C1 segment of cervical spinal cord (tissue), 14 donors: ENCODE results near the gene MAF.

Experiments
- DNase-seq, 14 donors: peaks; one replicate each; lab custom pipeline; 2025; lab: John Stamatoyannopoulos, UW

Gene MAF

DNA sequence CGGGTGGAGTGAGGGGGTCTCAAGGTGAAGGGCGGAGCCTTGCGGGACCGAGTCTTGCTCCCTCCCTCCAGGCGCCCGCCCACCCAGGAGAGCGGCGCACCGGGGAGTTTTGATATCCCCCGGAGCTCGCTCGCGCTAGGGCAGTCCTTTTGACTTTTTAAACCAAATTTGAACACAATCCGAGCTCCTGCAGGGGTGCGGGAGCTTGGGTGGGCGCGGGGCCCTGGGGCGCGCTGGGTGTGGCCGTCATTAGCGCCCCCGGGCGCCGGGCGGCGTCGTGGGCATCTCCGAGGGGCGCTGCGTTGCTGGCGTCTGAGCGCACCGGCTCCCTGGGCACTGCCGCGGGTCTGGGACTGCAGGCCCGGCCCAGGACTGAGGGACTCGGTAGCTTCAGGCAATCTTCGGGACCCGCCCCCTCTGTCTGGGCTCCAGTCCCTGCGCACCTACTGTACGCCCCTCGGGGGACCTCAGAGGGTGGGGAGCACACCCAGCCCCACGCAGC is 10.9 kb downstream of the MAF start:
- peak in 2 of 14 donors; percentile 19 to 50 for DNase-seq

DNA sequence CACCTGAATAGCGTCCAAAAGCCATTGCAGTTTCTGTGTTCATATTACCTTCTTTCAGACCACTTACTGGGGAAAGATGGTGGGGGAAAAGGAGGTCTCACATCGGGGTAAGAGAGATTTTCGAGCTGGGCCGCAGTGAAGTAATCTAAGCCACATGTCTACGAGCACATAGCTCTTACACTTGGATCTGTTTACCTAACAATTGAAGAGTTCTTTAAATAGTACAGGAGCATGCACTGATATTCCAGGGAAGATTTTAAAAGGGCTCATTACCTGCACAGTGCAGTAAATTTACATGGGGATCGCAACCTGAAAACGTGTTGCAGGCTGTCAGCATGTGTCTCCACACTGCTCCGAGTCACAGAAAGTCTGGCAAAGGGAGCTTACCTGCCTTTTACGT is 12.6 kb downstream of the MAF start:
- no peak for DNase-seq

DNA sequence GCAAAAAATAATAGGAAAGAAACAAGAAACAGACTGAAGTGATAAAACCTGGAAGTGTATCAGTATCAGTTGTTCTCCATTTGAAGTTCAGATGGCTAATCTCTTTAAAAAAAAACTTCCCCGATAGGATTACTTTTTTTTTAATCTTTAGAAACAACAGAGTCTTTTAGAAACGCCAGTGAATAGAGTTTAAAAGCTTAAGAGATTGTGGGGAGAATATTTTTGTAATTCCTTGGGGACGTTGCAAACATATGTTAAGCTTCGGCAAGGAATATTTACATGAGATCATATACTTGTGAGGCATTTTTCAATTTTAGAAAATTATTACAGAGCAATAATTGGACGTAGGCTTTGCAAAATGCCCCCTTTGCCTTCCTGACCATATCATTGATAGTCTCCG is 13.2 kb downstream of the MAF start:
- no peak for DNase-seq

DNA sequence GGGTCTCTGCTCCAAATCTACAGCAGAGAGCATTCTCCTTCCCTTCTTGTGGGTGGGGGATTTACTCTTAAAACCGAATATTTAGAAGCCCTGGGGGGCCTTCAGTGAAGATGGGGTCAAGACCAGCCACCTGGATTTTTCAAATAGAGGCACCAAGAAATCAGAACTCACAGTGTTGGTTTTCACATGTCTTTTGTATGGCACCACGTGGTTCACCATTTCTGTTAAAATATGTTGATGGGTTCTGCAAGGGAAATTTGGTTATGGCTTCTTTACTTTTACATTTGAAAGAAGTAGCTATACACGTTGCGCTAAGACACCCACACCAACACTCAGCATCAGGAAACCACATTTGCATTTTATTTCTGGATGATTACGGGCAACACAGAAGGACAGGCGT is 17.7 kb downstream of the MAF start:
- no peak for DNase-seq

DNA sequence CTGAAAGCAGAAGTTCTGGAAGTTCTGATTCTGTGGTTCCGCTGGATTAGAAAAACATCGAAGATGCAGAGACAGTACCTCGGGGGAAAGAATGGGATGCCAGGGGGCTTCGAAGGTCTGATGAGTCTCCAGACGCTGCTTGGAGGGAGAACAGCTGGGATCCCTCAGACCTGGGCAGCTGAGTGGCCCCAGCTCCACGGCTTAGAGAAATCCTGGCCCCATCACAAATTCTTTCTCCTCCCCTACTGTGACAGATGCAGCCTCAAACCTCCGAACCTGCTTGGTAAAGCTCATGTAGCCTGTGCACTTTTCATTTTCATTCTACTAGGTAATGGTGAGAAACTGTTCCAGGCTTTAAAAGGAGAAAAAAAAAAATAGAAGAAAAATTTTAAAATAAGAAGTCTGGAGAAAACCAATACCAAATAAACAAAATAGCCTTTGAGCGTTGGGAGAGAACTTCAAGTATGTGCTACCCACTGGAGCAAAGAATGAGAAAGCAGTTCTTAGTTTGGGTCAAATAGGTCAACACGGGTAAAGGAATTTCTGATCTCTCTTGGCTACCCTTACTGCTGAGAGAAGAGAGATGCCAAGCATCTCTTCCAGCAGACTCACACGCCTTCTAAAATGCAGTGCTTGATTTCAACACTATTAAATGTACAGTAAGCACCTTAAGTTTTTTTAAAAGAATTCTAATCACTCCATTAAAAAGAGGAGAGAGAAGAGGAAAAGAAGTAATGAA is 19.9 kb downstream of the MAF start:
- no peak for DNase-seq

DNA sequence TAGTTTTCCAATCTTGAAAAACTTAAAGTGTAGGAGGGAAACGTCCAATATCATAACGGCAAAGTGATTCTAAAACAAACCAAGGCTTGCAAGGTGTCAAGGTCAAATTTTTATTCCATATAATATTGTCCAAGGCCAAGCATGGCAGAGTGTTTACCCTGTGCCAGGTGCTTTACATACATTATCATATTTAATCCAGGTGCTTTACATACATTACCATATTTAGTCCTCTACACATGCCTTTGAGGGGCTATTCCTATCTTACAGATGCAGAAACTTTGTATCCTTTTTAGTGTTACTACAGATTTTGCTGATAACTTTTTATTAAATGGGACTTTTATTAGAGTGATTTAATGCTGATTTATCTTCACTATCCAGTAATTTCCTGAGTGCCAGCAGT is 23.9 kb downstream of the MAF start:
- no peak for DNase-seq

DNA sequence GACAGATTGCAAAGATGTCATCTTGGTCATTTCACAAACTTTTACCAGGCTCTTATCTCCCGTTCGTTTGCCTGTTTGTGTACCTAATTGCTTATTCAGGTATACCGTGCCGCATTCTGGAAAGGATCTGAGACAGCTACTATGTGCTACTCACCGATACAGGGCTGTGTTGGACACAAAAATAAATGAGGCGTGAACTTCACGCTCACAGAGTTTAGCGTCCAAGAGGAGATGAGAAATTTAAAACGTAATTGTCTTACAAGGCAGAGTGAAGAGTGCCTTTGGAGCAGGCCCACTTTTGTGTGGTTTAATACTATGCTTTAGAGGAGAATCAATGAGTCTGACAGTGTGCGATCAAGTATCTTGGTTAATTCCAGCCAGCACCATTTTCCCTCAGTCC is 26.7 kb downstream of the MAF start:
- no peak for DNase-seq

DNA sequence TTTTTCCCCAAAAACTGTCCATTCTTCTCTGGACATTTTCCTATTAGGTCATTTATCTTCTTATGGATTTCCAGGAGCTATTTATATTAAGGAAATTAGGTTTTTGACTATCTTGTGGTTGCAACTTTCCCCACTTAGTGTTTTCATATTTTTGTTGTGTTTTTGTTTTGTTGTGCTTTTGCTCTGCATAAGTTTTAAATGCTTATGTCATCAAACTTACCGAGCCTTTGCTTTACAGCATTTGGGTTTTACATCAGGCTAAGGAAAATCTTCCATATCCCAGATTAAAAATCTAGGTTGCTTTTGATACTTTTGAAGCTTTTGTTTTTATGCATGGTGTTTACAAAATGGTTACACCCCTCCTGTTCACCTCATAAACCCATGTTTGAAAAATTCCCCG is 27.5 kb downstream of the MAF start:
- DNase-seq: no peak

DNA sequence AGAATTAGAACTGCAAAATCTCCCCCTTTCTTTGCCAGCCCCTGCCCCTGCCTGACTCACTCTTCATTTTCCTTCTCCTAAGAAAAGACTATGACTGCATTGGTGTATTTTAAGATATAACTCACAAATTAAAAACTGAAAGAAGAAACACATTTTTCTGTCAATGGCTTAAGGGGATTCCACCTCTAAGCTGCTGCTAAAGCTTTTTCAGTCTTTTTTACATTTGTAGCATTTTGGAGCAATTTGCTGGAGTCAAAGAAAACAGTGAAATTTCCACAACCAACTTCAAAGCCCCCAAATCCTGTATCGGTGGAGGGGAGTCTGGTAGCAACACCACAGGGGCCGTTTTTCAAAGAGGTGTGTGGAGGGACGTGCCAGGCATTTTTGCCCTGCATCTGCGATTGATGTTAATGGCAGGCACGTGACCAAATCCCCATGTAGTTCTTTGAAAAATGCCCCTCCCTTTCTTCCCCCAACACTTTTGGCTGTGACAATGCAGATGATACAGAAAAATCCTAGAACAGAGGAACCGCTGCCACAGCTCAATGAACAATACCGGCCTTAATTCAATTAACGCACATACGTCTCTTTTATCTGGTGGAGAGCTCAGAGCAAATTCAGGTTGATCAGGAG is 28.5 kb downstream of the MAF start:
- no peak for DNase-seq

DNA sequence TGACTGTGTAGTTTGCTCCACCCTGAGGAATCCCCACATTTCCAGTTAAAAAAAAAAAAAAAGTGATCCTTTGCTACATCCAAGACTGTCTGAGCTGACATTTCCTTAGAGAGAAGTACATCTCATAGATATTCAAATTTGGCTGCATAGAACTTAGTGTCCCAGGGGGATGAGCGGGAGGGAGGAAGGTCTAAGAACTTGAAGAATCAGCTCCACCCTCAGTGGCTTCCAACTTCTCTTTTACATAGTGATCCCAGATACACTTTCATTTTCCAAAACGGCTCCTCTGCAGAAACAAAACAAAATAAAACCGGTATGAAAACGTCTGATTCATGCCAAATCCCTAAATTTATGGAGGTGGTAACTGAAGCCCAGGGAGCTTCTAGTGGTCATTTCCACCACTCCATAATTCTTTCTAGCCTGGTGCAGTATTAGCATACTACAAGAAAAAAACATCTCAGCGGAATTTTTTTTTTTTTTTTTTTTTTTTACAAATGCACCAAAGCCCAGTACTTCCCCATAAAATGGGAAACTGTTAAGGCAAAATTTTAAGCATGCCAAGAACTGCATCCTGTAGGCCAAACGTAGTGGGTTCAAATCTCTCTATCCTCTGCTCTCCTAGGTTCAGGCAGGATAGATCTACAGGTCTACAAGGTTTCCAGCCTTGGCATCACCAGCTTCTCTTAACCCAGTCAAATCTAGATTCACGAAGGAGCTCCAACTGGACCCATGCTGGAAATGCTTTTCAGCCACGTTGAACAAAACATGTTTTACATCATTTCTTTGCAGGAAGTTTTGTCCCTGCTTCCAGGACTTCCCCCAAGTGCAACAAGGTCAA is 29.3 kb downstream of the MAF start:
- no peak for DNase-seq

DNA sequence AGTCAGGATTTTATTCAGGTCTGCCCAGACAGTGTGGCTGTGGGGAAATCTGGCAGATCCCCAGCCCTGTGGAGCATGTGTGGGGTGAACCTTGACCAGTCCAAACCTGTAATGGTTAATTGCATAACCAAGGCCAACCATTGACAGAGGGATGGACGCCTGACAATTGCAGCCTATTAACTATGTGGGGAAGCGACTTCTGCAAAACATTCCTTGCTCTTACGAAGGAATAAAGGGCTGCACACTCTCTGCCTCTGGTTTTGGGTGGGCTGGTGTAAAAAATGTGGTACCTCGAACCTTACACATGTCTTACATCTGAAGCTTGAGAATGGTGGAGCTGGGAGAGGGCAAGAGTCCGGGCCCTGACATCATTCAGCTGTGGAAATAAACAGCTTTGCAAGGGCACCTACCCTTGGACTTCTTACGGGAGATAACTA is 35.8 kb downstream of the MAF start:
- DNase-seq: no peak

DNA sequence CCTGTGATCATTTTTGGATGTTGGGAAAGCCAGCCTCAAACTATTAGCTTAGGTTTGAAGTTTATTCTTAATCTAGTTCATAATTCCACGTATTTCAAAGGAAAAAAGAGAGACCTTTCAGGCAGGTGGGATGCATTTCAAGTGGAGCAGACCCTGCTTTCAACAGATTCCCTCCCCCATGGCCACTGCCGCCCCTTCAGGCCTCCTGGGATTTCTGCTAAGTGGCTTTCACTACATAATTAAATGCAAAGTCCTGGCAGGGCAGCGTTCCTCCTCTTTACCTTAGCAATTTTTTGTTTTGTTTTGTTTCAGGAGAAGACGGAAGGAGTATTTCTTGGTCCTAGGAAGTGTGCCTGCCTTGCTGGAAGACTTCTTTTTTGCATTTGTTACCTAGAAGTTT is 36.6 kb downstream of the MAF start:
- DNase-seq: no peak

DNA sequence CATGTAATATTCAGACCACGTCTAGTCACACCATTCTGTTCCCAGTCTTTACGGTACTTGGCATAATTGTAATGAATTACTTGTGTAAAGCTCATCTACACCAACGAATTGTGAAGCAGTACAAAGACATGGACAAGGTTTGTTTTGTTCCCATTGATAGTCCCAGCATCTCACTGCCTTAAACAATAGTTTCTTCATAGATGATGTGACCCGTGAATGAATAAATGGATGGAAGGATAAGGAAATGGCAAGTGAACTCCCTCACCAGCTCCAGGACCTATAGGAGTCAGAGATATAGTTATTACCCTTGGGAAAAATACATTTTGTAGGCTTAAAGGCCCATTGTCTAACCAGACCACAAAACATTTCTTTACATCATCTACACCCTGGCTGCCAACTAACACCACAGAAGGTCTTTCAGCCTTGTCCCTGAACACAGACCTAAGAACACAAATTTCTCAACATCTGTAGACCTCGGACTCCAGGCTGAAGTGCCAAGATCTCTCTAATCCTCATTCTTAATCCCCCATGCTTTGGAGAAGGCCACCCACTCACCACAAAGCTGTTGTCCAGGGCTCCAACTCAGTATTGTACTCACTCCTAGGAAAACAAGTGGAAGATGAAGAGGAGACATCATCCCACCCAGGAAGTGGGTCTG is 38.2 kb downstream of the MAF start:
- no peak for DNase-seq

DNA sequence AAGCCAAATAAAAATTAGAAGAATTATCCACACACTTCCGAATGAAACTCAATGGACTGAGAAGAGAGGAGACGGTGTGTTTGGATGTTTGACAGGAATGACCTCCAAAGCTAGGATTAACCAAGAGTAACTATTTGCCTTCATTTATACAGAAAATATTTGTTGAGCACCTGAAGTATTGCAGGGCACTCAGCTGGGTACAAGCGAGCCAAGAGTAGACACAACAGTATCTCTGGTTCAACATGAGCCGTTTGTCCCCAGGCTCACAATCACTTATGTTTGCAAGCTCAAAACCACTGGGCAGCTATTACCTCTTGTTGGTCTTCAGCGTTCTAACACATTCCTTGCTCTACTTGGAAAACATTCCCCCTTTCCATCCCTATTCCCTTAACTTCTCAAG is 38.8 kb downstream of the MAF start:
- no peak for DNase-seq

DNA sequence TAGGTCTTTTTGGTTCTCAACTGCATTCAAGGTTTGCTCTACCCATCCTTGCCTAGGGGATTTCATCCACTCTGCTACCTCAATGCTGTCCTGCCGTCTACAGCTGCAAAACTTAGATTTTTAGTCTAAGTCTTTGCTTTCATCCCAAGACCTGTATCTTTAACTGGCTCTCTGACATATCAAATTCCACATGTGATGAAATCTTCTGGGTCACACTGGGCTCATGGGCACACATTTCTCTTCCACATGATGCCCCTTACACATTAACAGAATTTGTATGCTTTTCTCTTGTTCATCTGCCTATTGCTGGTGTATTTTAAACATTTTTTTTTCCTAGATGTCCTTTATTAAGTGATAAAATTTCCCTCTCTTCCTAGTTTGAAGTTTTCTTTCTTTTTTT is 39.6 kb downstream of the MAF start:
- no peak for DNase-seq

DNA sequence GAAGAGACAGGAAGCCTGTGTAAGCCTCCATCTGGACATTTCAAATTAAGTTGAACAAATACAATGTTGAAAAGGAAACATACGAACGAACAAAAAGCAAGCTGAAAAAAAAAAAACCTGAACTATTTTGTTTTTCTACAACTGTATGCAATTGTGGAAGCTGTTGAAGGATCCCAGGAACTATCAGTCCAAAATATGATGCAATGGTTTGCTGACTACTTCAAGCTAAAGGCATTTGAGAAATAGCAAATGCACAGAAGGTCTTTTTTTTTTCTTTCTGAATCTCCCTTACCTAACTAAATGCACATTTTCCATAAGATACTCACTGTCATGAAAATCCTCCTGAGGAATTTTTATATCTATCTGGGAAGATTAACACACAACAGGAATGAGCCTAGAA is 40.2 kb downstream of the MAF start:
- no peak for DNase-seq

DNA sequence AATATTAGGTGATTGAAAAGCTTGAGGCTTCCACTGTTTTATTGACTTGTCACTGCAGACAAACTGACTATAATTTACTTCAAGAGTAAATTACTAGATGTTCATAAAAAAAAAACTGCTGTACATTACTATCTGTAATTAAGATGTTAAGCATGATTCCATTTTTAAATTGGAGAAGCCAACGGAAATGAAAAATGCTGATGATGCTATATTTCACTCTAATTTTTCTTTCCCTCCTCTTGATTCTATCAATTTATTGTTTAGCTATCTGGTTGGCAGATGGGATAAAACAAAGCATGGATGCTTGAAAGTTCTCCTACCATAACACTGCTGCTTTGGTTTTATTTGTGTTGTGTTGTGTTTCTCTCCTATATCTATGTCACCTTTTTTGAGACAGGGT is 41.0 kb downstream of the MAF start:
- DNase-seq: no peak

DNA sequence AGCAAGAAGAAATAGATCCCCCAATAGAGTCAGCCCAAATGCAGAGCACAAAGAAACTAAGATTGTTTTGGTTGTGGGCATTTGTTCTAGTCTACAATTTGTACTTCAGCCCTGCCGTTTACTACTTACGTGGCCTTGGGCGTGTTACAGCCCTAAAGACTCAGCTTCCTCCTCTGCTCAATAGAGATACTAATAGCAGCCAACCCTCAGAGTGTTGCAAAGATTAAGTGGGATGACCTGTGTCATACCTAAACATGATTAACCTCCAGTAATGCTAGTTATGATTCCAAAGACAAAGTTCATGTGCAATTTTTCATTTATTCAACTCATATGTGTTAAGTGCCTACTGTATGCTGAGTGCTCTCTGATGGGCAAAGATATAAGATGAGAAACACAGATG is 43.1 kb downstream of the MAF start:
- DNase-seq: no peak

DNA sequence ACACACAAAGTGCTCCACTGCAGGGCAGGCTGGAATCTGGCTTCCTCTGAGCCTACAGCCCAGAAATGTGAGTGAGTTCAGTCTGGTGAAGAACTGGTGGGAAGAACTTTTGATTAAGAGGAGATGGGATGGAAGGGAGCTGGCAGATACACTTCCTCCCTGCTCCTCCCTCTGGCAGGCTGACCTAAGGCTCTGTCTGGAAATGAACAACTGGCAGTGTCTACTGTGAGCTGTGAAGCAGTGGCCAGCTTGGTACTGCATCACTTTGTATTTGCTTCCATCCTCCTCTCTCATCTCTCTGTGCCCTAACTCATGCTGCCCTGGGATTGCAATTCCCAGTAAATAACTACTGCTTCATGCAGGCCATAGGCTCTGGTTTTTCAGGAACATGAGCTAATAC is 45.6 kb downstream of the MAF start:
- DNase-seq: peak in 1 of 14 donors; percentile 5

DNA sequence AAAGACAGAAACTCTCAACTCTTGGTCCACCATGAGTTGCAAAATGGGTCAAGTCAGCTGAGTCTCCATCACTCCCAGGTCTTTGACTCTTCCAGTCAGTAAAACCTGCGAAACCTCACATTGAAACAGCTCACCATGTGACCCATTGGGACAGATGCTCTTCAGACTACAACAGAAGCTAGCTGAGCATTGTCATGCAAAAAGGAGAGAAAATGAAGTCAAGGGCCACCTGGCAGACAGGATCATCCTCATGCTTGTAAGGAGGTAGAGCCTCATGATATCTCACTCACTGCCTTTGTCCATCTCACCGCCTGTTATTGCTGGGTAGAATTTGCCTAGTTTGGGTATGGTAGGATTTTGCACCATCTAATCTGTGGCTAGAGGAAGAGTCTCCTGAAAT is 50.2 kb downstream of the MAF start:
- no peak for DNase-seq

DNA sequence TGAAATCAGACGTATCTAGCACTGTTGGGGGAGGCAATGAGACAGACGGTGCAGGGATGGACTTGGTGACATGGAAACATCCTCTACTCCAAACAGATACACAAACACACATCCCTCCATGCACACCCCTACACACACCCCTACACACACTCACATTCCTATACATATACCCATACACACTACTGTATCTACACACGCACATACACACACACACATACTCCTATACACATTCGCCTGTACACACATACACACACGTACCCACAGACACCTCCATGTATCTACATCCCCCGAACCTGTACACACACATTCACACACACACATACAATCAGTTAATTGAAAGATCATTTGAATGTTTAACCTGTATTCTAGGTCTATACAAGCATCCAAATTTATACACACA is 53.5 kb downstream of the MAF start:
- DNase-seq: no peak
